GM19099 (cell line): Measurements from ENCODE around the gene RAX2.

Experiments
- POLR2A ChIP-seq: IDR thresholded peaks from 3 replicates; pipeline ENCODE4 v1.6.1; 2011; ENCODE audit warnings: low read depth; ENCODE audit not compliant: insufficient read length; ENCODE audit errors: extremely low read depth

Gene RAX2

GRCh38 chr19:3807131-3807480 is 35.1 kb upstream of the RAX2 start:
- TF ChIP-seq POLR2A: no peak

GRCh38 chr19:3805859-3806258 is 33.8 kb upstream of the RAX2 start:
- no peak for TF ChIP-seq POLR2A

- no peak for TF ChIP-seq POLR2A
Observed at GRCh38 chr19:3804429-3804828, 32.4 kb upstream of the RAX2 start.

- no peak for TF ChIP-seq POLR2A
Observed at GRCh38 chr19:3803986-3804385, 32.0 kb upstream of the RAX2 start.

GRCh38 chr19:3803114-3803888 is 31.3 kb upstream of the RAX2 start:
- no peak for TF ChIP-seq POLR2A

GRCh38 chr19:3801412-3802096 is 29.5 kb upstream of the RAX2 start:
- no peak for TF ChIP-seq POLR2A

- TF ChIP-seq POLR2A: no peak
Observed at GRCh38 chr19:3800996-3801395, 29.0 kb upstream of the RAX2 start.

GRCh38 chr19:3798137-3798536 is 26.1 kb upstream of the RAX2 start:
- no peak for TF ChIP-seq POLR2A

GRCh38 chr19:3796358-3796757 is 24.3 kb upstream of the RAX2 start:
- no peak for TF ChIP-seq POLR2A

- no peak for TF ChIP-seq POLR2A
Observed at GRCh38 chr19:3793799-3794198, 21.8 kb upstream of the RAX2 start.

- TF ChIP-seq POLR2A: no peak
Observed at GRCh38 chr19:3792114-3792513, 20.1 kb upstream of the RAX2 start.

GRCh38 chr19:3790941-3791340 is 18.9 kb upstream of the RAX2 start:
- no peak for TF ChIP-seq POLR2A

GRCh38 chr19:3790209-3790734 is 18.2 kb upstream of the RAX2 start:
- TF ChIP-seq POLR2A: no peak

- TF ChIP-seq POLR2A: no peak
Observed at GRCh38 chr19:3788996-3789778, 17.2 kb upstream of the RAX2 start.
